DMS153 treated with DMSO at 0.1 percent for 48 hours (cell line): Measurements from ENCODE around the gene GIGYF2.

Experiments used
- DNase-seq: peaks from one replicate; lab custom pipeline; 2025; ENCODE audit not compliant: unreplicated experiment; lab: John Stamatoyannopoulos, UW

The GIGYF2 gene

DNA sequence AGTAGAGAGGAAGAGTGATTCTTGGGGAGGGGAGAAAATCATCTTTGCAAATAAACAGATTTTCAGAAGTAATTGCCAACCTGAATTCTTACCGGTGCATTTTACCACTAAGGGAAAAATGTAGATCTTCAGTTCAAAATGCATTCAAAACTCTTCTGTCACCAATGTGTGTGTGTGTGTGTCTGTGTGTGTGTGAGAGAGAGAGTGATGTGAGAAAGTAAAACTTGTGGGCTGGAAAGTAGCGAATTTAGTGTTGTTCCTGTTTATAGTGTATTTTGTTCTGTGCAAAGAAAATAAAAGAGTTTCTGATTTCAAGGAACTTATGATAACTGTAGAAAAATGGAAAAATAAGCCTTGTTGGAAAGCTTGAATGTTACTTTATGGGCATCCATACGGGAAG is 52.2 kb downstream of the GIGYF2 start:
- no peak for DNase-seq

GRCh38 chr2:232750135-232750671 is 53.1 kb downstream of the GIGYF2 start:
- no peak for DNase-seq

GRCh38 chr2:232757905-232758304 is 60.8 kb downstream of the GIGYF2 start:
- DNase-seq = no peak

DNA sequence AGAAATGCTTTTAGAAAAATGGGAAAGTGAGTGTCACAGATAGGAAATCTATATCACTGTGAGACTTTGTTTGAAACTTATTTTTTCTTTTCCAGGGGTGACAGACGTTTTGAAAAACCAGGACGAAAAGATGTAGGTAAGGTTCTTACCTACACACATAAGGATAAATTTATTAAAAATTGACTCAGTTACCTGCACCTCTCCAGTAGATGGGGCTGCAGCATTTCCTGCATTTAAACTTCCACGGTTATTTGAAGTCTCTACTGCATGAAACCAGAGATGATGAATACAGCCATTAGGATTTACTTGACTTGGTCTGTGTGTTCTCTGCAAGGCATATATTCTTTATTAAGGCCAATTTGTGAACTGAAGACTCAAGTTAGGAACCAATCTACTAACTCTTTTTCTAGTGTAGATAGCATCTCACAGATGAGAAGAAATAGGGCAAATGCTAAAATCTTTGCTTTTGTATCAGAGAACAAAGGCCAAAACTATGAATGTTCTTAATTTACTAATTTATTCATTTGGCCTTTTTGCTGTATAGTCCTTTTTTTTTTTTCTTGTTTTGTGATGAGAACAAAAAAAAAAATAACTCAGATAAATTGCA is 64.3 kb downstream of the GIGYF2 start:
- DNase-seq = peak; percentile 14

GRCh38 chr2:232767866-232768265 is 70.7 kb downstream of the GIGYF2 start:
- DNase-seq = no peak

GRCh38 chr2:232770207-232770606 is 73.1 kb downstream of the GIGYF2 start:
- DNase-seq = no peak

DNA sequence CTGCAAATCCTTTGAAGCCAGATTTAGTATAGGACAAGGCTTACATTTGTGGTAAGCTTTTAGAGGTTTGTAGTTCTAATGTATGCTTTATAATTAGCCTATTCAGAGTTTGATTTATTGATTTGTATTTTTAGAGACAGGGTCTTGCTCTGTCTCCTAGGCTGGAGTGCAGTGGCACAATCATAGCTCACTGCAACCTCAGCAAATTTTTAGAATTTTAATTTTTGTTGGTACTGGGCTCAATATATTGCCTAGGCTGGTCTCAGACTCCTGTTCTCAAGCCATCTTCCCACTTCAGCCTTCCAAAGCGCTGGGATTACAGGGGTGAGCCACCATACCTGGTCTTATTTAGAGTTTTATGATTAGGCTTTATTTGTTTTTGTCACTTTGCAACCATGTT is 74.7 kb downstream of the GIGYF2 start:
- no peak for DNase-seq

DNA sequence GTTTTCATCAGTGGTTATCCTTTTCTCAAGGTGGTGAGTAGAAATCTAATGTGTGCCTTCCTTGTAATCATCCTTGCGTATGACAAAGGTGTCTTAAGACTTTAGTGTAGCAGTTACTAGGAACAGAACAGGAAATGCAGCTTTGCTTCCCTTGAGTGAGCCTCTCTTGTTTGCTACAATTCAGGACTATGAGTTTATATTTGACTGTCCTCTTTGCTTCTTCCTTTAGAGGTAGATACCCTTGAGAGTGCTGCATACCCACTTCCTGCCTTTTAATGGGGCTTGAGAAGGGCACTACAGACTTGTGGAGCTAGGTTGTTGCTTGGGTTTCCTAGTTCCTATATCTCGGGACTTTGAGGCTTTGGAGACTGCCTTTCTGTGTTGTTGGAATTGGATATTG is 75.4 kb downstream of the GIGYF2 start:
- no peak for DNase-seq

DNA sequence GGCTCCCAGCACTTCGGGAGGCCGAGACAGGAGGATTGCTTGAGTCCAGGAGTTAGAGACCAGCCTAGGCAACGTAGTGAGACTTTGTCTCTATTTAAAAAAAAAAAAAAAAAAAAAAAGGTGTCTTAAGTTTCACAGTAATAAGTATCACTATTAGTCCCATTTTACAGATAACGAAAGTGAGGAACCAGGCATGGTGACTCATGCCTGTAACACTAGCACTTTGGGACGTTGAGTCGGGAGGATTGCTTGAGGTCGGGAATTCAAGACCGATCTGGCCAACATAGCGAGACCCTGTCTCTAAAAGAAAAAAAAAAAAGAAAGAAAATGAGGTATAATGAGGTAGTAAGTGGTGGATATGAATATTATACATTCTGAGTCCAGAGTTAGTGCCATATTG is 76.7 kb downstream of the GIGYF2 start:
- no peak for DNase-seq

DNA sequence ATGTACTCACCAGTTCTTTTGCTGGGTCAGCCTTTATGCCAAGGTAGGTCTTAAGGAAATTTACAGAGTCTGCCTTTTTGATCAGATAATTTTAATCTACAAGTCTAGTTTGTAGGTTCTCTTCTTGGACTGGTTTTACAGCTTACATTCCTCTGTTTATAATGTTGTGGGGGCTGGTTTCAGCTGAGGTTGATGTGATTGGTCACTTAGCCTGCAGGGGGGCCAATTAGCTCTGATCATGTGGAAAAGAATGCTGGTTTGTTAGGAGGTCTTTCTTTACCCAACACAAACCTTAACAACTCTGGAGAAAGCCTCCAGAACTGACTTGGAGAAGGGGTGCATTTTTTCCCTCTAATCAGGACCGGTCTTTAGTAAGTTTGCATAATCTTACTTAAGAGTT is 79.3 kb downstream of the GIGYF2 start, which contains the start of gene KCNJ13:
Gene KCNJ13 (minus strand): TSS at position 131 of the 400 bp plus-strand sequence. CDS start 5,203 bp downstream, outside the sequence.
- DNase-seq = no peak

GRCh38 chr2:232777276-232777675 is 80.1 kb downstream of the GIGYF2 start:
- DNase-seq = no peak

DNA sequence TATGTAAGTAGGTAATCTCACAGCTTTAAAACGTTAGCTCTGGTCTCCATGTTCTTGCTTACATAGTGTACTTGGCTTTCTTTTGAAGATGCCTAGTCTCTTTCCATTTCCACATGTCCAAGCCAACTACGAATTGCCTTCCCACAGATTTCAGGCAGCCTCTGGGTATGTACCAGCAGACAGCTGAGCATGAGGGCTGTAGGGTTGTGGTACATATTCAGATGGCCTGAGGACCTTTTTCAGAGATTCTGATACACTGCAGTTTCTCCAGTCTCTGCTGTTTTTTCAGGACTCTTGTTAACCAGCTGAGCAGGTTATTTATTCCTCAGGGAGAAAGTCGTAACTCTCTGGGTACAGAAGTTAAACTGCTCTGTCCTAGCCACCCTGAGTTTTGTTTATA is 82.3 kb downstream of the GIGYF2 start:
- DNase-seq = no peak

DNA sequence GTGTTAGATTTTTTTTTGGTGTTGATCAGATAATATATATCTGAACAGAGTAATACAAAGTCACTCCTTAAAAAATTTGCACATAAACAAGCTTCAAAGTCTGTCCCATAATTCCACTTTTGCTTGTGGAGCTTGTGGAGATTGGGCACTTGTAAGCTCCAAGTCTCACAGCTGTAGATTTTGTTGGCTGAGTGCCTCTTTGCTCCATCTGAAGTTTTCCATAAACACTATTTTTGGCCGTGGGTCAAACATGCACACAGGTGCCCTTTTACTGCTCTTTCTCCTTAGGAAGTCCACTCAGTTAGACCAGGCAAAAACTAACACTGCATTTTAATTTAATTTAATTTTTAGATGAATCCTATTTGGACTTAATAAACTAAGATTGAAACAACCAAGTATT is 82.8 kb downstream of the GIGYF2 start:
- no peak for DNase-seq

DNA sequence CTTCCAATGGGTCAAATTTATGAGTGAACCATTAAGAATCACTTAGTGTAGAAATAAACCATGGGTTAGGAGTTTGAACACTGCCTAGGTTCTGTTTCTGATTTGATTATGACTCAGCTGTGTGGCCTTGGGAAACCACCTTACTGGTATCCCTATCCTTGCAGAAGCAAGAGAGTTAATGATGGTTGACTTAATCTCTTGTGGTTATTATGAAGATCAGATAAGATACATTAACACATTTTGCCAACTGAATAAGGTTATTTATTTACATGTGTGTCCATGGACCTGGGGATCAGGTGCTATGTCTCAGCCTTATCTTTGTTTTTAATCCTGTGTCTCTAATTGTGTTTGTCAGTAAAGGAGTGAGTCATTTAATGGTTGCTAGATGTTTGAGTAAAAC is 84.6 kb downstream of the GIGYF2 start:
- no peak for DNase-seq

- no peak for DNase-seq
These were observed 86.1 kb downstream of the GIGYF2 start for GRCh38 chr2:232783278-232783677.

DNA sequence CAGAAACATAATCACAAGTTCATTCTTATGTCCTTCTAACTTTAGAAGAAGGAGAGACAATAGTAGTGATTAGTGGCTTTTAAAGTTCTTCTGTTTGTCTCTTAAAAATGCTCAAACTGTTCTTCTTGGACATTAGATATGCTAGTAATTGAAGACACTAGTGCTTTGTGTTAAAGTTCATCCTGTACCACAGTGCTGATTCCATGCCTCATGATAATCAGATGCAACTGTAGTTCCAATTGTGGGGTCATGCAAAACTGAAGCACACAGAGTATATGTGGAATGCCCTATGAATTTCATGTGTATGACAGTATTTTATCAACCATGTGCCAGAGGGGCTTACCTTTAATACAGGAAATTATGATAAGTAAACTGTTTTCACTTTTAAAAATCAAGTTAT is 90.7 kb downstream of the GIGYF2 start:
- DNase-seq = no peak

DNA sequence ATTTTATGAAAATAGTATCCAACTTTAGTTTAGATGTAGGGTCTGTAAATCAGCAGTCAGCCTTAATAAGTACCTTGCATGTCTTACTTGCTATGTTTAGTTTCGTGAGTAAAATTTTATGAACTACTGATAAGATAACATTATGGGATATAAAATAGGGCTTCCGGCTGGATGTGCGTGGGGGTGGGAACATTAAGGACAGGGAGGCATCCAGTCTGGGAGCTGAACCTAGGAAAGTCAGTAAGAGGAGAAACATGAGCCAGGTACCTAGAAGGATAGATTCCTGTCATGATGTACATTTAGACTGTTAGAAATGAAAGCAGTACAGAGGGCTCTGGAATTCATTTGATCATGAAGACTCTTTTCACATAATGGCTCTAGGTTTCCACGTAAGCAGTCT is 92.0 kb downstream of the GIGYF2 start:
- DNase-seq = no peak

DNA sequence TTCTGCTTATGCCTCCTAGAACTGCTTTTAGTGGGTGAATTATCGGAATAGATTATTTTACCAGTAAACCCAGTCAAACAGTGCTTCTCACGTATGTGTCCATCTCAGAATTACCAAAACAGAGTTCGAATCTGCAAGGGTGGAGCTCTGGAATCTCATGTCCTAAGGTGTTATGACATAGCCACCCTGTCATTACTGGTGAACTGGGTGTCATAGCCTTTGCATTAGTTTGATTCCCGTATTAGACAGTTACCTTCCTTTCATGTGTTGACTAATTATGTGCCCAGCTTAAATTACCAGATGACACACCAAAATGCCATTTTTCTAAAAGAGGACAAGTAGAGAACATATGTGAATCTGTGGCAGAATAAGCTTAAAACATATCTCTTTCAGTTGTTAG is 94.4 kb downstream of the GIGYF2 start:
- no peak for DNase-seq

DNA sequence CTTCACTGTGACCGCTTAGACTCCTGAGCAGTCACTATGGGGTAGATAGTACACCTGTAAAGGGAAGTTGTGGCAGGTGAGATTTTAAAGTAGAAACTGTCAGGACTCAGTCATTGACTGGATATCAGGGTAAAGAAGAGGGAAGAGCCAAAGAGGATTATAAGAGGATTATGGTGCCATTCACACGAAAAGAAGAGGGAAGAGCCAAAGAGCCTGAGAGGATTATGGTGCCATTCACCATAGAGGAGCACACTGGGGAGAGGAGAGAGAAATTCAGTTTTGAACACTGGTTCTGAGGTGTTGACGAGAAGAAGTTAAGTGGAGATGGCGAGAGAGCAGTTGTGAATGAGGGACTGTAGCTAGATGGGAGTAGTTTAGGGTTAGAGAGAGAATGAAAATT is 96.1 kb downstream of the GIGYF2 start:
- DNase-seq = no peak

GRCh38 chr2:232794981-232795380 is 97.8 kb downstream of the GIGYF2 start:
- no peak for DNase-seq

DNA sequence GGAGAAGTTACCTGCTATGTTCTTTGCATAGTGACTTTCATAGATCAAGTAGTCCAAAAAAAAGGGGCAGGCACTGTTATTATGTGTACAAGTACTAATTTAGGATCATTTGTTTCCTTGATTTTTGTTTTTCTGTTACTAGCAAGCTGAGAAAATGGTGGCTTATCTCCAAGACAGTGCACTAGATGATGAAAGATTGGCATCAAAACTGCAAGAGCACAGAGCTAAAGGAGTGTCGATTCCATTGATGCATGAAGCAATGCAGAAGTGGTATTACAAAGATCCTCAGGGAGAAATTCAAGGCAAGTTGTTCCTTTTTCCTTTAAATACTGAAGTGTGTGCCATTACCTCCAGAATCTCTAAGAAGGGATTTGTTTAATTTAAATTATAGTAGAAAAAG is 98.8 kb downstream of the GIGYF2 start:
- DNase-seq = no peak

DNA sequence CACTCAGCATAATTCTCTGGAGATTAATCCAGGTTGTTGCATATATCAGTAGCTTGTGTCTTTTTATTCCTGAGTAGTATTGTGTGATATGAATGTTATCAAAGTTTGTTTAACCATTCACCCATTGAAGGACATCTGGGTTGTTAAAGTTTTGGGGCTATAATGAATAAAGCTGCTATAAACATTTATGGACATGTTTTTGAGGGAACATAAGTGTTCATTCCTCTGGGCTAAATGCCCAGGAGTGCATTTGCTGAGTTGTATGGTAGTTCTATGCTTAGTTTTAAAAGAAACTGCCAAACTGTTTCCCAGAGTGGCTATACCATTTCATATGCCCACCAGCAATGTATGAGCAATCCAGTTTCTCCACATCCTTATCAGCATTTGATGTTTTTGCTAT is 101.1 kb downstream of the GIGYF2 start:
- no peak for DNase-seq

GRCh38 chr2:232800166-232800565 is 103.0 kb downstream of the GIGYF2 start:
- DNase-seq = no peak
